MCF 10A (cell line): ENCODE data around the gene ARHGAP22. TPM values are rescaled to one million over a fixed set of nuclear protein-coding genes. Genes with fewer than 3 reads are reported as not detected.

Experiments
- BruUV-seq: library from RNA; stranded (reverse); fragments of 400-500 nt; replicated peaks from 2 replicates; lab custom pipeline; 2021; lab: Mats Ljungman, UMichigan
- CTCF ChIA-PET: fragments of 300-600 bp; sonication (Branson Sonifier 250); formaldehyde crosslinking; extraction: SDS; loops from one replicate; lab custom pipeline; 2021; ENCODE audit warnings: antibody characterized with exemption, inconsistent platforms; lab: Yijun Ruan, JAX
- POLR2A ChIA-PET: fragments of 300-600, 350-650 bp; sonication (Branson Sonifier 250); formaldehyde crosslinking; extraction: SDS; loops from one replicate; lab custom pipeline; 2020; ENCODE audit warnings: antibody characterized with exemption, inconsistent platforms; lab: Yijun Ruan, JAX
- DNase-seq: peaks from one replicate; pipeline ENCODE4 v3.0.0-alpha.2; 2018; ENCODE audit not compliant: unreplicated experiment
- H3K27ac Mint-ChIP-seq: one replicate; pipeline ENCODE4 v1.8.0; 2022; ENCODE audit warnings: mild to moderate bottlenecking, low read depth, mixed read lengths; ENCODE audit not compliant: unreplicated experiment
- H3K27me3 Mint-ChIP-seq: one replicate; pipeline ENCODE4 v1.8.0; 2022; ENCODE audit warnings: mixed read lengths; ENCODE audit not compliant: insufficient read depth, unreplicated experiment
- H3K36me3 Mint-ChIP-seq: one replicate; pipeline ENCODE4 v1.8.0; 2022; ENCODE audit warnings: mild to moderate bottlenecking, moderate library complexity, mixed read lengths; ENCODE audit not compliant: insufficient read depth, unreplicated experiment
- H3K4me1 Mint-ChIP-seq: one replicate; pipeline ENCODE4 v1.8.0; 2022; ENCODE audit warnings: mixed read lengths; ENCODE audit not compliant: insufficient read depth, unreplicated experiment
- H3K4me3 Mint-ChIP-seq: one replicate; pipeline ENCODE4 v1.8.0; 2022; ENCODE audit warnings: mild to moderate bottlenecking, moderate library complexity, mixed read lengths; ENCODE audit not compliant: unreplicated experiment
- H3K9me3 Mint-ChIP-seq: one replicate; pipeline ENCODE4 v1.8.0; 2022; ENCODE audit warnings: mixed read lengths; ENCODE audit not compliant: unreplicated experiment
- CTCF ChIP-seq: fragments of 200-600 bp; IDR thresholded peaks from one replicate; pipeline ENCODE4 v1.8.0; 2022; ENCODE audit warnings: antibody characterized with exemption, mild to moderate bottlenecking; ENCODE audit not compliant: unreplicated experiment
- intact Hi-C: fragments of 100-400 bp; cut with micrococcal nuclease; formaldehyde crosslinking; loops from 2 replicates; pipeline ENCODE4 v1.14.1; 2022
- total RNA-seq: library from RNA; stranded (reverse); gene quantifications from 2 replicates; pipeline ENCODE4 v1.2.3, GENCODE V29; 2022

Gene ARHGAP22
- total RNA-seq, 1 experiment from 2014 or later = 6.3 TPM

- Mint-ChIP-seq H3K4me3 (no peak overlapping the region), H3K4me1 (no peaks in the 10 kb centered on the region), H3K27ac (no peak overlapping the region), H3K27me3 (no peaks in the 10 kb centered on the region), H3K9me3 (peaks cover 21% of the 10 kb centered on the region), H3K36me3 (peaks cover 7% of the 10 kb centered on the region)
- intact Hi-C loops = no loop called here
- CTCF ChIA-PET = no interaction called here
- no peak for TF ChIP-seq CTCF
- POLR2A ChIA-PET = no interaction called here
- DNase-seq = no peak
- BruUV-seq = no TSS peak
Observed at GRCh38 chr10:48514255-48514654, 90.6 kb downstream of the ARHGAP22 start.

- Mint-ChIP-seq H3K27ac (no peak overlapping the region), H3K4me1 (peaks cover 5% of the 10 kb centered on the region), H3K27me3 (no peaks in the 10 kb centered on the region), H3K9me3 (peaks cover 21% of the 10 kb centered on the region), H3K36me3 (peaks cover 7% of the 10 kb centered on the region), H3K4me3 (no peak overlapping the region)
- ChIA-PET CTCF (interaction anchor here (0.6 to 0.8 kb wide), 3 partner anchors 13 to 183 kb away, joined by 3 read pairs; no protein-coding TSS in a partner anchor), POLR2A (no interaction called here)
- DNase-seq = no peak
- no peak for TF ChIP-seq CTCF
- intact Hi-C loops = no loop called here
- no TSS peak for BruUV-seq
Observed at GRCh38 chr10:48512861-48513260, 92.0 kb downstream of the ARHGAP22 start.

- Mint-ChIP-seq H3K9me3 (peaks cover 21% of the 10 kb centered on the region), H3K36me3 (peaks cover 7% of the 10 kb centered on the region), H3K27ac (no peak overlapping the region), H3K4me1 (peaks cover 5% of the 10 kb centered on the region), H3K4me3 (no peak overlapping the region), H3K27me3 (no peaks in the 10 kb centered on the region)
- TF ChIP-seq CTCF = no peak
- intact Hi-C loops = no loop called here
- no peak for DNase-seq
- CTCF ChIA-PET = interaction anchor here (0.9 kb wide), 1 partner anchor 148 kb away, joined by 5 read pairs; no protein-coding TSS in a partner anchor
- POLR2A ChIA-PET = no interaction called here
- no TSS peak for BruUV-seq
Observed at GRCh38 chr10:48511875-48512231, 93.0 kb downstream of the ARHGAP22 start.

GRCh38 chr10:48511066-48511874 lies 93.6 kb downstream of the ARHGAP22 start:
- H3K27ac Mint-ChIP-seq = no peak overlapping the region
- intact Hi-C loops = no loop called here
- no peak overlapping the region for H3K4me3 Mint-ChIP-seq
- ChIA-PET POLR2A (no interaction called here), CTCF (interaction anchor here (0.9 to 2.4 kb wide), 3 partner anchors 129 to 148 kb away, joined by 4 to 17 read pairs (median 5); no protein-coding TSS in a partner anchor)
- no TSS peak for BruUV-seq
- TF ChIP-seq CTCF = no peak
- H3K27me3 Mint-ChIP-seq = no peaks in the 10 kb centered on the region
- H3K9me3 Mint-ChIP-seq = peaks cover 21% of the 10 kb centered on the region
- H3K36me3 Mint-ChIP-seq = peaks cover 7% of the 10 kb centered on the region
- peaks cover 5% of the 10 kb centered on the region for H3K4me1 Mint-ChIP-seq
- no peak for DNase-seq
